ENCODE data around the gene TBC1D1. TPM values are rescaled to one million over a fixed set of nuclear protein-coding genes. Genes with fewer than 3 reads are reported as not detected.

The TBC1D1 gene
- total and polyA plus RNA-seq, 2 experiments from 2014 or later = 53.9 to 151 TPM

DNA sequence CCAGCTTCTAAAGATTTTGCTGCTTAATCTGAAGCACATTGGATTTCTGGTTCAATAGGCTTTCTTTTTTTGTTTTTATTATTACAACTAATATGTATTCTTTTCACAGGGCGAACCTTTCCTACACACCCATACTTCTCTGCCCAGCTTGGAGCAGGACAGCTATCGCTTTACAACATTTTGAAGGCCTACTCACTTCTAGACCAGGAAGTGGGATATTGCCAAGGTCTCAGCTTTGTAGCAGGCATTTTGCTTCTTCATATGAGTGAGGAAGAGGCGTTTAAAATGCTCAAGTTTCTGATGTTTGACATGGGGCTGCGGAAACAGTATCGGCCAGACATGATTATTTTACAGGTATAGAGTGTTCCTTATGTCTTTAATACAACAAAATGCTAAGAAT, 224.7 kb downstream of the TBC1D1 start (continued):
- TF ChIP-seq STAT1 (IDR thresholded peaks at IDR 0.05; ENCODE audit: unreplicated experiment) = no peak
- no peak for TF ChIP-seq ETS1 (IDR thresholded peaks at IDR 0.05)
- no peak for TF ChIP-seq NANOG (IDR thresholded peaks at IDR 0.05; ENCODE audit: borderline replicate concordance)
- TF ChIP-seq JUNB (IDR thresholded peaks at IDR 0.05; ENCODE audit: unreplicated experiment) = no peak

DNA sequence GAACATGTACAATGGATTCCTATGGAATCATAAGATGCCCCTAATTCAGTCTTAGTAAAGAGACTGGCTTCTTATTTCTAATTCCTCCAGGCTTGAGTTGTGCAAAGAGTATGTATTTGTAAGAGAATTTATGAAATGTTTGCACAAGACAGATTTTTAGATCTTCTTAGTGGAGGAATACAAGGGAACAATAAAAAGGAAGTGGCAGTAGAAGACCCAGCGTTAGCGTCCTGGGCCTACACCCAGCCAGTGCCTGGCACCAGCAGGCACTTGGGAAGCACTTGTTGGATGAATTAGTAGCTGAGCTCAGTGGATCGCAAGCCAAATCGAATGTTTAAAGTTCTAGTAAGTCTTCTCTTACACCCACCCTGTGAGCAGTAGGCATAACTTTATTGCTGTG, 226.7 kb downstream of the TBC1D1 start:
- DNase-seq (ENCODE audit: low spot score) (no peak), ATAC-seq (no peak)
- peaks cover 10% of the 10 kb centered on the region for H3K27me3 Mint-ChIP-seq (ENCODE audit: insufficient read depth, low read depth, poor library complexity)
- peaks cover 22% of the 10 kb centered on the region for H3K36me3 Mint-ChIP-seq (ENCODE audit: low read depth)
- H3K27ac Mint-ChIP-seq = no peak overlapping the region
- Histone ChIP-seq H2AFZ (no peak overlapping the region), H3K4me3 (no peak overlapping the region), H3K4me2 (no peak overlapping the region), H3K27ac (ENCODE audit: low read depth) (no peak overlapping the region), H3K79me2 (replicated peaks; ENCODE audit: insufficient read depth) (no peaks in the 10 kb centered on the region; the same call in 1 of the 2 replicates), H3K27me3 (ENCODE audit: insufficient read depth) (no peaks in the 10 kb centered on the region), H3K36me3 (ENCODE audit: insufficient read depth) (no peaks in the 10 kb centered on the region; the same call in 1 of the 2 replicates), H4K20me1 (replicated peaks; ENCODE audit: insufficient read depth) (no peaks in the 10 kb centered on the region), H3K9me2 (ENCODE audit: insufficient read depth) (no peaks in the 10 kb centered on the region), H3K4me1 (ENCODE audit: insufficient read depth) (peaks cover 48% of the 10 kb centered on the region), H3F3A (replicated peaks; ENCODE audit: low read depth) (peaks cover 8% of the 10 kb centered on the region; the same call in 1 of the 2 replicates)
- H3K4me3 Mint-ChIP-seq = no peak overlapping the region
- H3K4me1 Mint-ChIP-seq = peaks cover 59% of the 10 kb centered on the region
- no peaks in the 10 kb centered on the region for H3K9me3 Mint-ChIP-seq
- TF ChIP-seq POLR2AphosphoS5 (IDR thresholded peaks at IDR 0.05; ENCODE audit: low read depth) = no peak
- no peak for TF ChIP-seq STAT1 (IDR thresholded peaks at IDR 0.05; ENCODE audit: unreplicated experiment)
- no peak for TF ChIP-seq EZH2 (IDR thresholded peaks at IDR 0.05; ENCODE audit: low read depth, unreplicated experiment)
- no peak for TF ChIP-seq ETS1 (IDR thresholded peaks at IDR 0.05)
- TF ChIP-seq ZNF331 (CRISPR knock-in tag; IDR thresholded peaks at IDR 0.05; ENCODE audit: low read depth) = no peak
- TF ChIP-seq, protein P1, sequence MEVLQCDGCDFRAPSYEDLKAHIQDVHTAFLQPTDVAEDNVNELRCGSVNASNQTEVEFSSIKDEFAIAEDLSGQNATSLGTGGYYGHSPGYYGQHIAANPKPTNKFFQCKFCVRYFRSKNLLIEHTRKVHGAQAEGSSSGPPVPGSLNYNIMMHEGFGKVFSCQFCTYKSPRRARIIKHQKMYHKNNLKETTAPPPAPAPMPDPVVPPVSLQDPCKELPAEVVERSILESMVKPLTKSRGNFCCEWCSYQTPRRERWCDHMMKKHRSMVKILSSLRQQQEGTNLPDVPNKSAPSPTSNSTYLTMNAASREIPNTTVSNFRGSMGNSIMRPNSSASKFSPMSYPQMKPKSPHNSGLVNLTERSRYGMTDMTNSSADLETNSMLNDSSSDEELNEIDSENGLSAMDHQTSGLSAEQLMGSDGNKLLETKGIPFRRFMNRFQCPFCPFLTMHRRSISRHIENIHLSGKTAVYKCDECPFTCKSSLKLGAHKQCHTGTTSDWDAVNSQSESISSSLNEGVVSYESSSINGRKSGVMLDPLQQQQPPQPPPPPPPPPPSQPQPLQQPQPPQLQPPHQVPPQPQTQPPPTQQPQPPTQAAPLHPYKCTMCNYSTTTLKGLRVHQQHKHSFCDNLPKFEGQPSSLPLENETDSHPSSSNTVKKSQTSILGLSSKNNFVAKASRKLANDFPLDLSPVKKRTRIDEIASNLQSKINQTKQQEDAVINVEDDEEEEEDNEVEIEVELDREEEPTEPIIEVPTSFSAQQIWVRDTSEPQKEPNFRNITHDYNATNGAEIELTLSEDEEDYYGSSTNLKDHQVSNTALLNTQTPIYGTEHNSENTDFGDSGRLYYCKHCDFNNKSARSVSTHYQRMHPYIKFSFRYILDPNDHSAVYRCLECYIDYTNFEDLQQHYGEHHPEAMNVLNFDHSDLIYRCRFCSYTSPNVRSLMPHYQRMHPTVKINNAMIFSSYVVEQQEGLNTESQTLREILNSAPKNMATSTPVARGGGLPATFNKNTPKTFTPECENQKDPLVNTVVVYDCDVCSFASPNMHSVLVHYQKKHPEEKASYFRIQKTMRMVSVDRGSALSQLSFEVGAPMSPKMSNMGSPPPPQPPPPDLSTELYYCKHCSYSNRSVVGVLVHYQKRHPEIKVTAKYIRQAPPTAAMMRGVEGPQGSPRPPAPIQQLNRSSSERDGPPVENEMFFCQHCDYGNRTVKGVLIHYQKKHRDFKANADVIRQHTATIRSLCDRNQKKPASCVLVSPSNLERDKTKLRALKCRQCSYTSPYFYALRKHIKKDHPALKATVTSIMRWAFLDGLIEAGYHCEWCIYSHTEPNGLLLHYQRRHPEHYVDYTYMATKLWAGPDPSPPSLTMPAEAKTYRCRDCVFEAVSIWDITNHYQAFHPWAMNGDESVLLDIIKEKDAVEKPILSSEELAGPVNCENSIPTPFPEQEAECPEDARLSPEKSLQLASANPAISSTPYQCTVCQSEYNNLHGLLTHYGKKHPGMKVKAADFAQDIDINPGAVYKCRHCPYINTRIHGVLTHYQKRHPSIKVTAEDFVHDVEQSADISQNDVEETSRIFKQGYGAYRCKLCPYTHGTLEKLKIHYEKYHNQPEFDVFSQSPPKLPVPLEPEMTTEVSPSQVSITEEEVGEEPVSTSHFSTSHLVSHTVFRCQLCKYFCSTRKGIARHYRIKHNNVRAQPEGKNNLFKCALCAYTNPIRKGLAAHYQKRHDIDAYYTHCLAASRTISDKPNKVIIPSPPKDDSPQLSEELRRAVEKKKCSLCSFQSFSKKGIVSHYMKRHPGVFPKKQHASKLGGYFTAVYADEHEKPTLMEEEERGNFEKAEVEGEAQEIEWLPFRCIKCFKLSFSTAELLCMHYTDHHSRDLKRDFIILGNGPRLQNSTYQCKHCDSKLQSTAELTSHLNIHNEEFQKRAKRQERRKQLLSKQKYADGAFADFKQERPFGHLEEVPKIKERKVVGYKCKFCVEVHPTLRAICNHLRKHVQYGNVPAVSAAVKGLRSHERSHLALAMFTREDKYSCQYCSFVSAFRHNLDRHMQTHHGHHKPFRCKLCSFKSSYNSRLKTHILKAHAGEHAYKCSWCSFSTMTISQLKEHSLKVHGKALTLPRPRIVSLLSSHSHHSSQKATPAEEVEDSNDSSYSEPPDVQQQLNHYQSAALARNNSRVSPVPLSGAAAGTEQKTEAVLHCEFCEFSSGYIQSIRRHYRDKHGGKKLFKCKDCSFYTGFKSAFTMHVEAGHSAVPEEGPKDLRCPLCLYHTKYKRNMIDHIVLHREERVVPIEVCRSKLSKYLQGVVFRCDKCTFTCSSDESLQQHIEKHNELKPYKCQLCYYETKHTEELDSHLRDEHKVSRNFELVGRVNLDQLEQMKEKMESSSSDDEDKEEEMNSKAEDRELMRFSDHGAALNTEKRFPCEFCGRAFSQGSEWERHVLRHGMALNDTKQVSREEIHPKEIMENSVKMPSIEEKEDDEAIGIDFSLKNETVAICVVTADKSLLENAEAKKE (CRISPR knock-in tag; IDR thresholded peaks at IDR 0.05) = no peak
- TF ChIP-seq CREB1 (CRISPR knock-in tag; IDR thresholded peaks at IDR 0.05; ENCODE audit: low read depth) = no peak
- TF ChIP-seq, protein P2, sequence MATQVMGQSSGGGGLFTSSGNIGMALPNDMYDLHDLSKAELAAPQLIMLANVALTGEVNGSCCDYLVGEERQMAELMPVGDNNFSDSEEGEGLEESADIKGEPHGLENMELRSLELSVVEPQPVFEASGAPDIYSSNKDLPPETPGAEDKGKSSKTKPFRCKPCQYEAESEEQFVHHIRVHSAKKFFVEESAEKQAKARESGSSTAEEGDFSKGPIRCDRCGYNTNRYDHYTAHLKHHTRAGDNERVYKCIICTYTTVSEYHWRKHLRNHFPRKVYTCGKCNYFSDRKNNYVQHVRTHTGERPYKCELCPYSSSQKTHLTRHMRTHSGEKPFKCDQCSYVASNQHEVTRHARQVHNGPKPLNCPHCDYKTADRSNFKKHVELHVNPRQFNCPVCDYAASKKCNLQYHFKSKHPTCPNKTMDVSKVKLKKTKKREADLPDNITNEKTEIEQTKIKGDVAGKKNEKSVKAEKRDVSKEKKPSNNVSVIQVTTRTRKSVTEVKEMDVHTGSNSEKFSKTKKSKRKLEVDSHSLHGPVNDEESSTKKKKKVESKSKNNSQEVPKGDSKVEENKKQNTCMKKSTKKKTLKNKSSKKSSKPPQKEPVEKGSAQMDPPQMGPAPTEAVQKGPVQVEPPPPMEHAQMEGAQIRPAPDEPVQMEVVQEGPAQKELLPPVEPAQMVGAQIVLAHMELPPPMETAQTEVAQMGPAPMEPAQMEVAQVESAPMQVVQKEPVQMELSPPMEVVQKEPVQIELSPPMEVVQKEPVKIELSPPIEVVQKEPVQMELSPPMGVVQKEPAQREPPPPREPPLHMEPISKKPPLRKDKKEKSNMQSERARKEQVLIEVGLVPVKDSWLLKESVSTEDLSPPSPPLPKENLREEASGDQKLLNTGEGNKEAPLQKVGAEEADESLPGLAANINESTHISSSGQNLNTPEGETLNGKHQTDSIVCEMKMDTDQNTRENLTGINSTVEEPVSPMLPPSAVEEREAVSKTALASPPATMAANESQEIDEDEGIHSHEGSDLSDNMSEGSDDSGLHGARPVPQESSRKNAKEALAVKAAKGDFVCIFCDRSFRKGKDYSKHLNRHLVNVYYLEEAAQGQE (IDR thresholded peaks at IDR 0.05; ENCODE audit: unreplicated experiment) = no peak
- no peak for TF ChIP-seq CTCF (conservative IDR thresholded peaks at IDR 0.05; ENCODE audit: low read depth in 2 of 2)
- TF ChIP-seq ZNF114 (CRISPR knock-in tag; IDR thresholded peaks at IDR 0.05) = no peak

Data from GM23338 (cell line).